GM12874 (cell line): ENCODE results near the gene HECTD4.

Experiments used
- CTCF ChIP-seq: IDR thresholded peaks from 2 replicates; pipeline ENCODE4 v1.5.1; 2011; ENCODE audit warnings: low read depth, mild to moderate bottlenecking, control low read depth, low read length, moderate library complexity; ENCODE audit not compliant: insufficient read depth

HECTD4 gene

GRCh38 chr12:112346194-112346593, 36.0 kb downstream of the HECTD4 start:
- TF ChIP-seq CTCF: no peak

GRCh38 chr12:112344220-112344619, 38.0 kb downstream of the HECTD4 start:
- TF ChIP-seq CTCF: no peak

GRCh38 chr12:112342587-112342986, 39.6 kb downstream of the HECTD4 start:
- no peak for TF ChIP-seq CTCF

DNA sequence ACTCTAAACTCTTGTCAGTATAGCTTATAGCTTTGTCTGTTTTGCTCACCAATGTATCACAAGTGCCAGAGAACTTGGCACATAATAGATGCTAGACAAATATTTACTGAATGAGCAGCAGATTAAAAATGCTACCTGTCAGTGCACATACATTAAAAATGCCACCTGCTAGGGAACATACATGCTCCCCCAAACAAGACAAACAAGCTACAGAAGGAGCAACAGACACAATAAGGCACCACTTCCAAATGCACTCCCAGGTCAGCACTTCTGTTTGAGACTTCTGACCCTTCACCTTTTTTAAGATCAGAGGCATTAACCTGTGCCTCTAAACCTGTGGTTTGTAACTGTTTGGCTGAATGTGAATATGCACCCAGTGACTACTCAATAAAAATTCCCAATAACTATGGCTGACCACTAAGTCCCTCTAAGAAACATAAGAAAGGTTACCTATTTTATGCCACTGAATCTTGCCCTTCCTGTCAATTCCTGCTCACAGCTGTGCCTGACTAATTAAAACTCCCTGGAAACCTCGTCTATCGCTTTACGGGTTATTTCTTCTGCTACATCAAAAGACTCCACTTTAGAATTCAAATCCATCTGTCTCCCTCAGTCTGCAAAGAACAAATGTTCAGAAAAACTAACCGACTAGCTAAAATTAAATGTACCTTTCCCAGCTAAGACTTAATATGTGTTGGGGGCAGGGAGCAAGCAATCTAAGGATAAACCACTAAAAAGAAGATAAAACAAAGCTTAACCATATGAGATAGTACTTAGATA, 41.0 kb downstream of the HECTD4 start:
- no peak for TF ChIP-seq CTCF

DNA sequence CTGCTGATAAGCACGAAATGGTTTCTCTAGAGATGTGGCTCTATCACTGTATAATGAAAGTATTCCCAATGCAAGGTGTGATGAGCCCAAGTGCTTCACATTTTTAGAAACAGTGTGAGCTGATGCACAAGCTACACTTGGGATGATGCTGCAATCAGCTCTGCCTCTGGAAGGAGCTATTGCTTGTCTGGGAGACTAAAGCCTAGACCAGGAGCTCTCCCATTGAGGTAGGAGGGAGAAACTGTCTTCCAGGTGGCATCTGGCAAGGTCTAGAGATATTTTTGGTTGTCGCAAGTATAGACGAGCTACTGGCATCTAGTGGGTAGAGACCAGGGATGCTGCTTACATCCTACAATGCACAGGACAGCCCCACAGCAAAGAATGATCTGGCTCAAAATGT, 42.0 kb downstream of the HECTD4 start:
- no peak for TF ChIP-seq CTCF

GRCh38 chr12:112333019-112333418, 49.2 kb downstream of the HECTD4 start:
- TF ChIP-seq CTCF: no peak

DNA sequence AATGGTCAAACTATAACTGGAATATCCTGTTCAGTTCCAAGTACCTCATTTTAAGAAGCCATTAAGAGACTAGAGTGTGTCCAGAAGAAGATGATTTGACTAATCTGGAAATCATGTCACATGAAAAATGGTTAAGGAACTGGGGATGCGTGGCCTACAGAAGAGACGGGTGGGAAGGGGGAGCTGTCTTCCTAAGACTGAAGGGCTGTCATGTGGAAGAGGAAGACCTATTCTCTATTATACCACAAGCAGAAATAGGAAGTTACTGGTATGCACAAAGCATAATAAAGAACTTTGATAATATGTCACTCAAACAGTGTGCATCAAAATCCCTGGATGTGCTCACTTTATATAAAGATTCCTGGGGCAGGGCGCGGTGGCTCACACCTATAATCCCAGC, 50.3 kb downstream of the HECTD4 start:
- no peak for TF ChIP-seq CTCF
